Stimulated activated CD8-positive, alpha-beta memory T cell treated with anti-CD3 and anti-CD28 coated beads, Interleukin-7, amount 100 ng/mL, for 1 hour (primary cell): ENCODE measurements around the gene SLA2.
"Not testable (repeated sequence)": the region's sequence is repeated elsewhere in the genome, so short reads cannot be mapped to it uniquely, and the experiment has no call there.

Experiments
- DNase-seq, 2 donors: peaks; one replicate each; pipeline ENCODE4 v3.0.0-alpha.2; 2020; ENCODE audit warnings: low read depth in 2 of 2

Gene SLA2

GRCh38 chr20:36645998-36646397 is at the start of gene SLA2:
TSS of gene SLA2 (minus strand) at chr20:36646196. CDS start at chr20:36641335, 4,861 bp downstream.
- DNase-seq = peak; percentile 40 to 43

- not testable (repeated sequence) for DNase-seq
These were observed 49.5 kb upstream of the SLA2 start for GRCh38 chr20:36695467-36695866.

GRCh38 chr20:36688630-36689029 is 42.6 kb upstream of the SLA2 start:
- no peak for DNase-seq

- DNase-seq = no peak
These were observed 41.9 kb upstream of the SLA2 start for GRCh38 chr20:36687850-36688249.

- no peak for DNase-seq
These were observed 40.9 kb upstream of the SLA2 start for GRCh38 chr20:36686944-36687343.

GRCh38 chr20:36686504-36686903 is 40.5 kb upstream of the SLA2 start:
- no peak for DNase-seq

- no peak for DNase-seq
These were observed 38.8 kb upstream of the SLA2 start for GRCh38 chr20:36684747-36685146.

- no peak for DNase-seq
These were observed 36.3 kb upstream of the SLA2 start for GRCh38 chr20:36682311-36682710.

GRCh38 chr20:36677422-36677771 is 31.4 kb upstream of the SLA2 start:
- no peak for DNase-seq

- DNase-seq = no peak
These were observed 30.9 kb upstream of the SLA2 start for GRCh38 chr20:36676701-36677421.

- not testable (repeated sequence) for DNase-seq
These were observed 29.5 kb upstream of the SLA2 start for GRCh38 chr20:36675545-36675944.

- DNase-seq = no peak
These were observed 27.0 kb upstream of the SLA2 start for GRCh38 chr20:36672991-36673390.

GRCh38 chr20:36670665-36671357 is 24.8 kb upstream of the SLA2 start:
- DNase-seq = no peak

GRCh38 chr20:36666181-36666740 is 20.3 kb upstream of the SLA2 start:
- DNase-seq = no peak

GRCh38 chr20:36663031-36663430 is 17.0 kb upstream of the SLA2 start:
- no peak for DNase-seq

GRCh38 chr20:36658300-36658699 is 12.3 kb upstream of the SLA2 start:
- no peak for DNase-seq

GRCh38 chr20:36656733-36657132 is 10.7 kb upstream of the SLA2 start:
- no peak for DNase-seq

- DNase-seq = no peak
These were observed 9.0 kb upstream of the SLA2 start for GRCh38 chr20:36655004-36655403.

- no peak for DNase-seq
These were observed 8.5 kb upstream of the SLA2 start for GRCh38 chr20:36654506-36654905.

GRCh38 chr20:36653456-36653855 is 7.5 kb upstream of the SLA2 start:
- no peak for DNase-seq

- DNase-seq = no peak
These were observed 1.5 kb upstream of the SLA2 start for GRCh38 chr20:36647196-36648121.

GRCh38 chr20:36646678-36647077 is 682 bp upstream of the SLA2 start:
- no peak for DNase-seq
